IMR-90 (cell line): Measurements from ENCODE around the gene TMPRSS9. TPM values are rescaled to one million over a fixed set of nuclear protein-coding genes. Genes with fewer than 3 reads are reported as not detected.

ENCODE experiments used
- ATAC-seq: fragments of 200-7000 bp; cut with Tn5 transposase; 2 replicates; pipeline ENCODE4 v1.9.1; 2020; ENCODE audit warnings: low read depth, mild to moderate bottlenecking, moderate library complexity
- BruUV-seq: library from RNA; stranded (reverse); fragments of 400-500 nt; replicated peaks from 2 replicates; lab custom pipeline; 2021; lab: Mats Ljungman, UMichigan
- CTCF ChIA-PET: fragments of 300-600 bp; formaldehyde crosslinking; extraction: SDS; loops from one replicate; lab custom pipeline; 2021; ENCODE audit warnings: antibody characterized with exemption; lab: Yijun Ruan, JAX
- POLR2A ChIA-PET: fragments of 300-600 bp; sonication (Branson Sonifier 250); formaldehyde crosslinking; loops from one replicate; lab custom pipeline; 2022; ENCODE audit warnings: antibody characterized with exemption; ENCODE audit not compliant: unreplicated experiment; lab: Charles Lee
- DNase-seq: peaks from one replicate; pipeline ENCODE4 v3.0.0; 2013
- H2AFZ ChIP-seq: replicated peaks from 2 replicates; pipeline ENCODE3; 2013; ENCODE audit warnings: low read length, mild to moderate bottlenecking; ENCODE audit not compliant: poor library complexity
- H2AK5ac ChIP-seq: 2 replicates; pipeline ENCODE4 v1.6.1; 2013; ENCODE audit warnings: low read depth, low read length, inconsistent platforms
- H2AK9ac ChIP-seq: replicated peaks from 2 replicates; pipeline ENCODE3; 2013; ENCODE audit warnings: mild to moderate bottlenecking, low read depth, low read length, moderate library complexity; ENCODE audit not compliant: poor library complexity
- H2BK120ac ChIP-seq: 2 replicates; pipeline ENCODE4 v1.6.1; 2013; ENCODE audit warnings: low read depth, low read length, inconsistent platforms
- H2BK15ac ChIP-seq: 3 replicates; pipeline ENCODE4 v1.6.1; 2013; ENCODE audit warnings: low read depth, low read length, inconsistent platforms
- H2BK20ac ChIP-seq: 2 replicates; pipeline ENCODE4 v1.6.1; 2013; ENCODE audit warnings: low read depth, mild to moderate bottlenecking, inconsistent platforms, low read length, moderate library complexity
- H2BK5ac ChIP-seq: 2 replicates; pipeline ENCODE4 v1.6.1; 2013; ENCODE audit warnings: mild to moderate bottlenecking, low read depth, low read length, inconsistent platforms; ENCODE audit not compliant: poor library complexity, severe bottlenecking
- H3K14ac ChIP-seq: replicated peaks from 2 replicates; pipeline ENCODE4 v1.6.1; 2013; ENCODE audit warnings: low read depth, low read length, inconsistent platforms
- H3K18ac ChIP-seq: 2 replicates; pipeline ENCODE4 v1.6.1; 2013; ENCODE audit warnings: low read depth, low read length, control low read depth
- H3K23ac ChIP-seq: 2 replicates; pipeline ENCODE4 v1.6.1; 2013; ENCODE audit warnings: low read depth, low read length, inconsistent platforms
- H3K27ac ChIP-seq: 2 replicates; pipeline ENCODE4 v1.5.1; 2013; ENCODE audit warnings: mild to moderate bottlenecking, control low read depth, low read length; ENCODE audit not compliant: insufficient read depth
- H3K27me3 ChIP-seq: 2 replicates; pipeline ENCODE4 v1.6.1; 2013; ENCODE audit warnings: low read length; ENCODE audit not compliant: control insufficient read depth, insufficient read depth
- H3K36me3 ChIP-seq: 2 replicates; pipeline ENCODE4 v1.6.1; 2013; ENCODE audit warnings: low read length, mixed read lengths; ENCODE audit not compliant: control insufficient read depth, insufficient read depth
- H3K4ac ChIP-seq: 2 replicates; pipeline ENCODE4 v1.6.1; 2013; ENCODE audit warnings: low read depth, low read length, inconsistent platforms
- H3K4me1 ChIP-seq: 2 replicates; pipeline ENCODE4 v1.6.1; 2013; ENCODE audit warnings: low read length, mixed read lengths; ENCODE audit not compliant: control insufficient read depth, insufficient read depth
- H3K4me2 ChIP-seq: 2 replicates; pipeline ENCODE4 v1.6.1; 2013; ENCODE audit warnings: low read depth, mild to moderate bottlenecking, control low read depth, low read length, moderate library complexity
- H3K4me3 ChIP-seq: 2 replicates; pipeline ENCODE4 v1.5.1; 2013; ENCODE audit warnings: low read depth, mild to moderate bottlenecking, control low read depth, low read length, moderate library complexity; ENCODE audit not compliant: insufficient read depth
- H3K56ac ChIP-seq: 2 replicates; pipeline ENCODE4 v1.6.1; 2013; ENCODE audit warnings: low read length, inconsistent platforms; ENCODE audit not compliant: insufficient read depth; ENCODE audit errors: extremely low read depth
- H3K79me1 ChIP-seq, 2 experiments: 2 replicates each; pipeline ENCODE4 v1.6.1; 2013; ENCODE audit warnings: low read length in 2 of 2, inconsistent platforms in 1 of 2, low read depth in 1 of 2
- H3K9ac ChIP-seq: 2 replicates; pipeline ENCODE4 v1.6.1; 2013; ENCODE audit warnings: low read depth, low read length, control low read depth
- H3K9me1 ChIP-seq: 2 replicates; pipeline ENCODE4 v1.6.1; 2013; ENCODE audit warnings: low read length, inconsistent platforms; ENCODE audit not compliant: insufficient read depth
- H3K9me3 ChIP-seq: 2 replicates; pipeline ENCODE4 v1.6.1; 2013; ENCODE audit warnings: low read length; ENCODE audit not compliant: control insufficient read depth, insufficient read depth
- H4K20me1 ChIP-seq: 2 replicates; pipeline ENCODE4 v1.6.1; 2013; ENCODE audit warnings: low read length, inconsistent platforms; ENCODE audit not compliant: insufficient read depth
- H4K5ac ChIP-seq: 2 replicates; pipeline ENCODE4 v1.6.1; 2013; ENCODE audit warnings: mild to moderate bottlenecking, low read depth, low read length, control low read depth
- H4K8ac ChIP-seq, 2 experiments: 2 replicates each; pipeline ENCODE4 v1.6.1; 2013; ENCODE audit warnings: low read depth in 2 of 2, low read length in 2 of 2, control low read depth in 1 of 2, inconsistent platforms in 1 of 2
- H4K91ac ChIP-seq: 2 replicates; pipeline ENCODE4 v1.6.1; 2013; ENCODE audit warnings: low read depth, low read length, inconsistent platforms; ENCODE audit not compliant: insufficient read depth
- BHLHE40 ChIP-seq: fragments of 150-350 bp; IDR thresholded peaks from 2 replicates; pipeline ENCODE4 v1.6.1; 2016; ENCODE audit warnings: mild to moderate bottlenecking, low read depth, low read length
- CEBPB ChIP-seq: IDR thresholded peaks from 2 replicates; pipeline ENCODE4 v1.6.1; 2012; ENCODE audit warnings: low read depth, low read length, improper control_type of control experiment
- CHD1 ChIP-seq: IDR thresholded peaks from 2 replicates; pipeline ENCODE4 v1.6.1; 2012; ENCODE audit warnings: low read depth, low read length, improper control_type of control experiment
- CTCF ChIP-seq: conservative IDR thresholded peaks from 2 replicates; pipeline ENCODE4 v1.5.1; 2012; ENCODE audit warnings: mild to moderate bottlenecking, low read depth, low read length, improper control_type of control experiment
- ELK1 ChIP-seq: fragments of 150-350 bp; IDR thresholded peaks from 2 replicates; pipeline ENCODE4 v1.6.1; 2016; ENCODE audit warnings: low read depth, mild to moderate bottlenecking, low read length, moderate library complexity, borderline replicate concordance
- FOS ChIP-seq: fragments of 150-350 bp; IDR thresholded peaks from 2 replicates; pipeline ENCODE4 v1.6.1; 2016; ENCODE audit warnings: low read depth, low read length
- MAFK ChIP-seq: IDR thresholded peaks from 2 replicates; pipeline ENCODE4 v1.6.1; 2012; ENCODE audit warnings: low read depth, low read length, improper control_type of control experiment
- MAZ ChIP-seq: IDR thresholded peaks from 2 replicates; pipeline ENCODE4 v1.6.1; 2012; ENCODE audit warnings: low read depth, mild to moderate bottlenecking, low read length, improper control_type of control experiment, moderate library complexity, borderline replicate concordance
- MXI1 ChIP-seq: IDR thresholded peaks from 2 replicates; pipeline ENCODE4 v1.6.1; 2012; ENCODE audit warnings: low read depth, mild to moderate bottlenecking, low read length, moderate library complexity, borderline replicate concordance
- NFE2L2 ChIP-seq: fragments of 150-350 bp; IDR thresholded peaks from 2 replicates; pipeline ENCODE4 v1.6.1; 2016; ENCODE audit warnings: low read depth, mild to moderate bottlenecking, low read length
- POLR2A ChIP-seq: IDR thresholded peaks from 2 replicates; pipeline ENCODE4 v1.6.1; 2012; ENCODE audit warnings: mild to moderate bottlenecking, low read depth, low read length
- RAD21 ChIP-seq: IDR thresholded peaks from 2 replicates; pipeline ENCODE4 v1.6.1; 2012; ENCODE audit warnings: low read length, improper control_type of control experiment
- RCOR1 ChIP-seq: IDR thresholded peaks from 2 replicates; pipeline ENCODE4 v1.6.1; 2012; ENCODE audit warnings: mild to moderate bottlenecking, low read length, improper control_type of control experiment; ENCODE audit not compliant: insufficient replicate concordance
- SMC3 ChIP-seq: fragments of 150-350 bp; IDR thresholded peaks from 2 replicates; pipeline ENCODE4 v1.6.1; 2016; ENCODE audit warnings: low read depth, mild to moderate bottlenecking, antibody characterized with exemption, low read length, moderate library complexity
- USF2 ChIP-seq: fragments of 150-350 bp; IDR thresholded peaks from 2 replicates; pipeline ENCODE4 v1.6.1; 2017; ENCODE audit warnings: mild to moderate bottlenecking, antibody characterized with exemption, low read length, low read depth
- WGBS, 2 experiments: methylation state at CpG; one replicate each; pipeline versions ENCODE4 v1.1.5 to v1.1.7; 2013; ENCODE audit warnings: missing lambda C conversion rate in 2 of 2; ENCODE audit not compliant: insufficient read length in 1 of 2; ENCODE audit errors: extremely low coverage in 2 of 2; 5-methylcytosine and 5-hydroxymethylcytosine counted together
- dilution Hi-C: fragments of 300-500 bp; cut with HindIII; formaldehyde crosslinking; loops from one replicate; pipeline ENCODE4 v1.14.3; 2018; ENCODE audit warnings: low sequenced_read_pairs; ENCODE audit not compliant: unreplicated experiment
- in situ Hi-C: fragments of 300-500 bp; cut with MboI; formaldehyde crosslinking; loops from 3 replicates; pipeline ENCODE4 v1.14.3; 2019; ENCODE audit warnings: low sequenced_read_pairs, inconsistent platforms, mixed read lengths
- intact Hi-C: fragments of 100-400 bp; cut with micrococcal nuclease; formaldehyde crosslinking; loops from 2 replicates; pipeline ENCODE4 v1.10.0; 2022
- polyA plus RNA-seq, 3 experiments: library from polyadenylated mRNA; depleted of rRNA; stranded (reverse); fragments of >200 nt; gene quantifications; 2 replicates each; pipeline ENCODE4 v1.2.3, GENCODE V29; 2012; ENCODE audit warnings: low replicate concordance in 1 of 3
- total RNA-seq: library from RNA; depleted of rRNA; stranded (reverse); fragments of >200 nt; gene quantifications from 2 replicates; pipeline ENCODE4 v1.2.3, GENCODE V29; 2012

TMPRSS9 gene
- total and polyA plus RNA-seq, 2 of the 4 experiments (the other 2 are of a cell fraction) = not detected

- no peak overlapping the region; the same call in 1 of the 2 replicates for H3K23ac ChIP-seq
- dilution Hi-C loops = no loop called here
- H3K4ac ChIP-seq = no peak overlapping the region
- H4K91ac ChIP-seq = no peak overlapping the region
- H2BK15ac ChIP-seq = no peak overlapping the region
- ChIA-PET CTCF (interaction anchor here (0.6 kb wide), 1 partner anchor 363 kb away, joined by 4 read pairs; no protein-coding TSS in a partner anchor), POLR2A (no interaction called here)
- H3K36me3 ChIP-seq = peaks cover 32% of the 10 kb centered on the region
- TF ChIP-seq RAD21 (no peak), BHLHE40 (no peak), CEBPB (no peak), FOS (no peak), MAFK (no peak), SMC3 (no peak), CHD1 (no peak), RCOR1 (no peak), NFE2L2 (no peak), MXI1 (no peak), USF2 (no peak), CTCF (no peak), MAZ (no peak), POLR2A (no peak), ELK1 (no peak)
- no peak overlapping the region for H3K4me3 ChIP-seq
- no peak overlapping the region for H2BK20ac ChIP-seq
- no peak overlapping the region for H3K4me2 ChIP-seq
- H2AK9ac ChIP-seq = peak overlapping the region; percentile 65
- H3K79me1 ChIP-seq = peaks cover 32 to 72% of the 10 kb centered on the region in 2 experiments
- peaks cover 4% of the 10 kb centered on the region for H3K4me1 ChIP-seq
- in situ Hi-C loops = no loop called here
- WGBS, 2 experiments = 95% methylated on average over 5 of the region's 16 CpGs; no CpG with 5 or more reads in 1 of the 2 experiments
- H2AK5ac ChIP-seq = no peak overlapping the region
- H3K9ac ChIP-seq = no peak overlapping the region
- H2AFZ ChIP-seq = peak overlapping the region; percentile 11
- DNase-seq = no peak
- H3K27me3 ChIP-seq = no peaks in the 10 kb centered on the region
- ATAC-seq = no peak
- H4K20me1 ChIP-seq = peaks cover 23% of the 10 kb centered on the region
- H2BK120ac ChIP-seq = no peak overlapping the region
- no peak overlapping the region for H4K5ac ChIP-seq
- intact Hi-C loops = loop anchor here (5.0 kb wide), 2 partner anchors 65 to 285 kb away; no protein-coding TSS in a partner anchor
- no peak overlapping the region for H2BK5ac ChIP-seq
- no peak overlapping the region for H3K56ac ChIP-seq
- no peaks in the 10 kb centered on the region for H3K9me3 ChIP-seq
- H4K8ac ChIP-seq = no peak overlapping the region
- H3K14ac ChIP-seq = no peak overlapping the region
- no peak overlapping the region for H3K27ac ChIP-seq
- no peak overlapping the region for H3K18ac ChIP-seq
- no peaks in the 10 kb centered on the region for H3K9me1 ChIP-seq
- no TSS peak for BruUV-seq
Observed at GRCh38 chr19:2326699-2327360, 33.2 kb upstream of the TMPRSS9 start.
